ENCODE data around the gene OR5B21. TPM values are rescaled to one million over a fixed set of nuclear protein-coding genes. Genes with fewer than 3 reads are reported as not detected.

OR5B21 gene
- polyA plus RNA-seq, 1 of the 3 experiments (the other 2 are of a cell fraction), result not detected

- H3K9me3 ChIP-seq, result no peaks in the 10 kb centered on the region
- no peaks in the 10 kb centered on the region for H3K27me3 ChIP-seq (ENCODE audit: insufficient read depth)
- ChIA-PET POLR2A (no interaction called here), CTCF (interaction anchor here (2.2 kb wide), 1 partner anchor 30 kb away, joined by 8 read pairs; no protein-coding TSS in a partner anchor)
- H4K20me1 ChIP-seq (ENCODE audit: insufficient read depth), result no peaks in the 10 kb centered on the region
- H3K4me3 ChIP-seq (ENCODE audit: low read depth in 2 of 2, low read length in 1 of 2), result no peak overlapping the region
- H3F3A ChIP-seq (replicated peaks; ENCODE audit: insufficient read depth), result peaks cover 11% of the 10 kb centered on the region
- no peak for TF ChIP-seq GATA2 (CRISPR knock-in tag; IDR thresholded peaks at IDR 0.05)
- no peak for TF ChIP-seq EP300 (IDR thresholded peaks at IDR 0.05; ENCODE audit: borderline replicate concordance in 1 of 2, low read depth in 1 of 2, low read length in 1 of 2)
- TF ChIP-seq SMC3 (IDR thresholded peaks at IDR 0.05; ENCODE audit: low read depth, low read length), result no peak
- TF ChIP-seq RXRA (IDR thresholded peaks at IDR 0.05; ENCODE audit: borderline replicate concordance, low read depth), result no peak
- no peak for TF ChIP-seq RFX5 (IDR thresholded peaks at IDR 0.05; ENCODE audit: low read length)
- TF ChIP-seq, protein P1, sequence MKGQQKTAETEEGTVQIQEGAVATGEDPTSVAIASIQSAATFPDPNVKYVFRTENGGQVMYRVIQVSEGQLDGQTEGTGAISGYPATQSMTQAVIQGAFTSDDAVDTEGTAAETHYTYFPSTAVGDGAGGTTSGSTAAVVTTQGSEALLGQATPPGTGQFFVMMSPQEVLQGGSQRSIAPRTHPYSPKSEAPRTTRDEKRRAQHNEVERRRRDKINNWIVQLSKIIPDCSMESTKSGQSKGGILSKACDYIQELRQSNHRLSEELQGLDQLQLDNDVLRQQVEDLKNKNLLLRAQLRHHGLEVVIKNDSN (IDR thresholded peaks at IDR 0.05; ENCODE audit: borderline replicate concordance, low read depth), result no peak
- no peak for TF ChIP-seq NFIC (IDR thresholded peaks at IDR 0.05; ENCODE audit: borderline replicate concordance)
- no peak for TF ChIP-seq RAD21 (IDR thresholded peaks at IDR 0.05; ENCODE audit: low read length)
- DNase-seq, result no peak
- no peaks in the 10 kb centered on the region for H3K4me1 ChIP-seq (ENCODE audit: control insufficient read depth in 1 of 2, insufficient read depth in 2 of 2, low read depth in 1 of 2, low read length in 1 of 2)
- H3K9ac ChIP-seq, result no peak overlapping the region
- no peaks in the 10 kb centered on the region for H3K9me2 ChIP-seq
- peak overlapping the region; percentile 50; the same call in 1 of the 2 replicates for H2AFZ ChIP-seq (ENCODE audit: low read depth)
- H3K79me2 ChIP-seq (ENCODE audit: insufficient read depth), result no peaks in the 10 kb centered on the region
- peak overlapping the region; percentile 28; the same call in 1 of the 2 replicates for H3K4me2 ChIP-seq
- peak overlapping the region in 1 of 2 experiments; percentile 44; a peak in 2 of 4 replicates for H3K27ac ChIP-seq (ENCODE audit: low read depth in 2 of 2, low read length in 1 of 2)
- no peaks in the 10 kb centered on the region for H3K36me3 ChIP-seq (replicated peaks in 1 of 2; ENCODE audit: control insufficient read depth in 1 of 2, insufficient read depth in 2 of 2, low read length in 1 of 2)
Measured at GRCh38 chr11:58494101-58494500, 13.8 kb downstream of the OR5B21 start.

- H3K27me3 ChIP-seq (ENCODE audit: insufficient read depth), result no peaks in the 10 kb centered on the region
- no peaks in the 10 kb centered on the region for H4K20me1 ChIP-seq (ENCODE audit: insufficient read depth)
- peaks cover 11% of the 10 kb centered on the region for H3F3A ChIP-seq (replicated peaks; ENCODE audit: insufficient read depth)
- CTCF ChIA-PET, result no interaction called here
- no peaks in the 10 kb centered on the region for H3K9me3 ChIP-seq
- no peaks in the 10 kb centered on the region for H3K79me2 ChIP-seq (ENCODE audit: insufficient read depth)
- H3K36me3 ChIP-seq (replicated peaks in 1 of 2; ENCODE audit: control insufficient read depth in 1 of 2, insufficient read depth in 2 of 2, low read length in 1 of 2), result no peaks in the 10 kb centered on the region
- TF ChIP-seq MEF2A (IDR thresholded peaks at IDR 0.05; ENCODE audit: borderline replicate concordance, low read depth) (0 out of 2 replicates have a peak, but pooled peaks have one; percentile 29), FOXM1 (IDR thresholded peaks at IDR 0.05; ENCODE audit: low read depth) (no peak), FOSL2 (IDR thresholded peaks at IDR 0.05; ENCODE audit: borderline replicate concordance, low read depth) (0 out of 2 replicates have a peak, but pooled peaks have one; percentile 3)
- H3K9me2 ChIP-seq, result no peaks in the 10 kb centered on the region
- DNase-seq, result no peak
- no peaks in the 10 kb centered on the region for H3K4me1 ChIP-seq (ENCODE audit: control insufficient read depth in 1 of 2, insufficient read depth in 2 of 2, low read depth in 1 of 2, low read length in 1 of 2)
- H3K9ac ChIP-seq, result no peak overlapping the region
- peak overlapping the region in 1 of 2 experiments; percentile 44; a peak in 2 of 4 replicates for H3K27ac ChIP-seq (ENCODE audit: low read depth in 2 of 2, low read length in 1 of 2)
- peak overlapping the region; percentile 50; the same call in 1 of the 2 replicates for H2AFZ ChIP-seq (ENCODE audit: low read depth)
- peak overlapping the region; percentile 28; the same call in 1 of the 2 replicates for H3K4me2 ChIP-seq
- WGBS (ENCODE audit: low lambda C conversion rate), result 15% methylated on average over 2 of the region's 2 CpGs
- POLR2A ChIA-PET, result no interaction called here
- no peak overlapping the region for H3K4me3 ChIP-seq (ENCODE audit: low read depth in 2 of 2, low read length in 1 of 2)
Measured at GRCh38 chr11:58493676-58494075, 14.2 kb downstream of the OR5B21 start.

DNA sequence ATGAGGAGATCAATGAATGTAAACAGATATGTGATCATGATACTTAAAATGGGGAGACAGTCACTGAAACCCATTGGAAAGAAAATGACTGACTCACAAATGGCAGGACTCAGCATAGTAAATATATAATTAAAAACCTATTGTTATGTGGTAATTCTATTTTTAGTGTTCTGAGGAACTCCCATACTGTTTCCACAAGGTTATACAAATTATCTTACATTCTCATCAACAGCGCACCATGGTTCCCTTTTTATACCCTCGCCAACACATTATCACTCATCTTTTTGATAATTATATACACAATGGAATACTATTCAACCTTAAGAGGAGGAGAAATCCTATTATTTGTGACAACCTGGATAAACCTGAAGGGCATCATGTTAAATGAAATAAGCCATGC is 17.1 kb downstream of the OR5B21 start:
- H3K27ac ChIP-seq (ENCODE audit: low read depth in 2 of 2, low read length in 1 of 2), result no peak overlapping the region
- no peaks in the 10 kb centered on the region for H4K20me1 ChIP-seq (ENCODE audit: insufficient read depth)
- CTCF ChIA-PET, result no interaction called here

More for the DNA sequence above, 17.1 kb downstream of the OR5B21 start:
- no peaks in the 10 kb centered on the region for H3K4me1 ChIP-seq (ENCODE audit: control insufficient read depth in 1 of 2, insufficient read depth in 2 of 2, low read depth in 1 of 2, low read length in 1 of 2)
- TF ChIP-seq TCF12 (IDR thresholded peaks at IDR 0.05) (no peak), TAF1 (IDR thresholded peaks at IDR 0.05; ENCODE audit: borderline replicate concordance, low read depth, low read length) (no peak), USF2 (IDR thresholded peaks at IDR 0.05; ENCODE audit: borderline replicate concordance, low read depth, low read length) (no peak), PBX3 (IDR thresholded peaks at IDR 0.05) (no peak), FOSL2 (IDR thresholded peaks at IDR 0.05; ENCODE audit: borderline replicate concordance, low read depth) (no peak), NFIC (IDR thresholded peaks at IDR 0.05; ENCODE audit: borderline replicate concordance) (no peak), EZH2phosphoT487 (IDR thresholded peaks at IDR 0.05; ENCODE audit: borderline replicate concordance, low read depth) (no peak), TEAD4 (IDR thresholded peaks at IDR 0.05; ENCODE audit: borderline replicate concordance, insufficient read depth) (no peak), MEF2A (IDR thresholded peaks at IDR 0.05; ENCODE audit: borderline replicate concordance, low read depth) (no peak), GATA2 (CRISPR knock-in tag; IDR thresholded peaks at IDR 0.05) (no peak)
- H3K36me3 ChIP-seq (replicated peaks in 1 of 2; ENCODE audit: control insufficient read depth in 1 of 2, insufficient read depth in 2 of 2, low read length in 1 of 2), result no peaks in the 10 kb centered on the region
- no peak overlapping the region for H2AFZ ChIP-seq (ENCODE audit: low read depth)
- no peaks in the 10 kb centered on the region for H3K9me3 ChIP-seq
- H3K27me3 ChIP-seq (ENCODE audit: insufficient read depth), result no peaks in the 10 kb centered on the region
- POLR2A ChIA-PET, result no interaction called here
- 8% methylated on average over 2 of the region's 2 CpGs for WGBS (ENCODE audit: low lambda C conversion rate)
- no peak overlapping the region for H3K4me3 ChIP-seq (ENCODE audit: low read depth in 2 of 2, low read length in 1 of 2)
- no peaks in the 10 kb centered on the region for H3K9me2 ChIP-seq
- H3F3A ChIP-seq (replicated peaks; ENCODE audit: insufficient read depth), result peaks cover 11% of the 10 kb centered on the region
- no peaks in the 10 kb centered on the region for H3K79me2 ChIP-seq (ENCODE audit: insufficient read depth)
- no peak overlapping the region for H3K4me2 ChIP-seq
- no peak for DNase-seq
- H3K9ac ChIP-seq, result no peak overlapping the region
